Prostate gland (tissue), 2 donors: Measurements from ENCODE around the gene SIPA1.

ENCODE experiments used
- CTCF ChIP-seq, 4 experiments: fragments of 200-600 bp in 2 of 4; fragments of 450-650 bp in 2 of 4; sonication (generic) in 2 of 4; IDR thresholded peaks; 1 replicate in 3 of 4; 2 replicates in 1 of 4; pipeline ENCODE4 v1.5.1; 2016 to 2019; ENCODE audit warnings: antibody characterized with exemption in 4 of 4, mild to moderate bottlenecking in 2 of 4, moderate library complexity in 2 of 4
- POLR2A ChIP-seq: fragments of 450-650 bp; IDR thresholded peaks from one replicate; pipeline ENCODE4 v1.6.1; 2016; ENCODE audit warnings: antibody characterized with exemption, mild to moderate bottlenecking

GRCh38 chr11:65616575-65617001, 21.3 kb upstream of the SIPA1 start:
- TF ChIP-seq CTCF (IDR thresholded peaks at IDR 0.05) (no peak), POLR2A (no peak)
